Naive thymus-derived CD8-positive, alpha-beta T cell (primary cell): Measurements from ENCODE around the gene RAB11FIP3. TPM values are rescaled to one million over a fixed set of nuclear protein-coding genes. Genes with fewer than 3 reads are reported as not detected.

Experiments used
- ATAC-seq, 2 donors: fragments of 150-1000 bp; cut with Tn5 transposase in 1 of 2; sonication (Bioruptor Pico), chemical (Tn5 transposase) in 1 of 2; 1 replicate in 1 of 2; 2 replicates in 1 of 2; pipeline ENCODE4 v1.10.0; 2021; ENCODE audit warnings: mild to moderate bottlenecking in 2 of 2, moderate library complexity in 2 of 2
- POLR2A ChIA-PET: fragments of 350-600 bp; sonication (Branson Sonifier 250); formaldehyde crosslinking; loops from one replicate; lab custom pipeline; 2021; ENCODE audit warnings: antibody characterized with exemption; lab: Charles Lee
- DNase-seq, 10 donors: peaks; one replicate each; pipeline versions ENCODE4 v3.0.0 to v3.0.0-alpha.2; 2020 to 2022
- H3K27ac Mint-ChIP-seq, 10 donors: one replicate each; pipeline ENCODE4 v1.8.0; 2020 to 2022; ENCODE audit warnings: mild to moderate bottlenecking in 10 of 10, mixed read lengths in 10 of 10, moderate library complexity in 4 of 10, inconsistent platforms in 1 of 10
- H3K27me3 Mint-ChIP-seq, 5 donors: one replicate each; pipeline ENCODE4 v1.8.0; 2021 to 2022; ENCODE audit warnings: mixed read lengths in 5 of 5
- H3K36me3 Mint-ChIP-seq, 3 donors: one replicate each; pipeline ENCODE4 v1.8.0; 2020 to 2022; ENCODE audit warnings: mixed read lengths in 3 of 3, mild to moderate bottlenecking in 2 of 3, inconsistent platforms in 1 of 3
- H3K4me1 Mint-ChIP-seq, 4 donors: one replicate each; pipeline ENCODE4 v1.8.0; 2021 to 2022; ENCODE audit warnings: mixed read lengths in 4 of 4
- H3K4me3 Mint-ChIP-seq, 10 donors: one replicate each; pipeline ENCODE4 v1.8.0; 2020 to 2022; ENCODE audit warnings: mild to moderate bottlenecking in 10 of 10, mixed read lengths in 10 of 10, moderate library complexity in 6 of 10, inconsistent platforms in 1 of 10
- H3K9me3 Mint-ChIP-seq, 9 donors: one replicate each; pipeline ENCODE4 v1.8.0; 2020 to 2022; ENCODE audit warnings: mixed read lengths in 9 of 9, mild to moderate bottlenecking in 3 of 9, inconsistent platforms in 1 of 9, moderate library complexity in 1 of 9
- polyA plus RNA-seq, 3 donors: library from polyadenylated mRNA; unstranded; fragments of 300-500 nt; fragmentation: Illumina TruSeq; gene quantifications; one replicate each; pipeline ENCODE4 v1.2.3, GENCODE V29; 2021
- total RNA-seq, 8 experiments: library from RNA in 2 of 8; stranded (reverse) in 2 of 8; gene quantifications; one replicate each; pipeline ENCODE4 v1.2.3 and lab custom pipeline; 2021 to 2026

The RAB11FIP3 gene
- total and polyA plus RNA-seq, 5 experiments from 2014 or later, result 1.3 to 49.7 (median 5.0) TPM

DNA sequence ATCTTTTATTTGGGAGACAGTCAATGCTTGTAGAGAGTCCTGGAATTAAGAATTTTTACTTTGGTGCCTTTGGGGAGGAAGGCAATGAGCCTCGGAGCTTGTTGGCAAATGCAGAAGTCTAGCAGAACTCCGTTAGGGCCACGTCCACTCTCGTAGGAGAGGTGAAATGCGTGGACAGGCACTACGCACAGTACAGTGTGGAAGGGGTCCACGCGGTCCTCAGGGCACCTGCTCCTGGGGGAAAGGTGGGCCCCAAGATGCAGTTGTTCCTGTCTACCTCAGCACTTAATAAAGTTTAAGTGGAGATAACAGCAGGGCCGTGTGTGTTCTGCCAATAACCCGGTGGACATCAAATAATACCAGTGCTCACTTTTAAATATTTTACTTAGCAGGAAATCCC, 1.8 kb downstream of the RAB11FIP3 start:
- Mint-ChIP-seq H3K36me3 (peaks cover 0 to 15% (median 0%) of the 10 kb centered on the region in 3 donors), H3K9me3 (no peaks in the 10 kb centered on the region), H3K27me3 (peaks cover 0 to 3% (median 0%) of the 10 kb centered on the region in 5 donors), H3K27ac (peak overlapping the region in 9 of 10 donors; percentile 22 to 89 (median 74)), H3K4me3 (peak overlapping the region; percentile 74 to 90 (median 86)), H3K4me1 (peaks cover 21 to 41% (median 34%) of the 10 kb centered on the region in 4 donors)
- POLR2A ChIA-PET, result no interaction called here
- DNase-seq (no peak), ATAC-seq (no peak)

DNA sequence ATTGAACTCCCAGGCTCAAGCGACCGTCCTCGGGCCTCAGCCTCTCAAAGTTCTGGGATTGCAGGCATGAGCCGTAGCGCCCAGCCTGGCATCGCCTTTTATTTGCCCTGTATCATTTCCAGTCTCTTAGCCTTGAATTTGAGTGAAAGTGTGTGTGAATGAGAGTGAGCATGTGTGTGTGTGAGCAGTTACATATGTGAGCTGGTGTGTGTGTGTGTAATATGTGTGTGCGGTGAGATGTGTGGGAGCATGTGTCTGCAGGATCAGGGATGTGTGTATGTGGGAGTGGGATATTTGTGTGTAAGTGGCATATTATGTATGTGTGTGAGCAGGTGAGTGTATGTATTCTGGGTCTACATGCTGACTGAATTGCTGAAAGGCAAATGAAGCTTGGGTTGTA, 5.5 kb downstream of the RAB11FIP3 start:
- H3K4me3 Mint-ChIP-seq, result no peak overlapping the region
- POLR2A ChIA-PET, result no interaction called here
- peaks cover 16 to 31% (median 26%) of the 10 kb centered on the region in 4 donors for H3K4me1 Mint-ChIP-seq
- peaks cover 0 to 3% (median 0%) of the 10 kb centered on the region in 5 donors for H3K27me3 Mint-ChIP-seq
- DNase-seq, result no peak
- H3K9me3 Mint-ChIP-seq, result no peaks in the 10 kb centered on the region
- peak overlapping the region in 1 of 10 donors; percentile 0 for H3K27ac Mint-ChIP-seq
- H3K36me3 Mint-ChIP-seq, result peaks cover 0 to 23% (median 2%) of the 10 kb centered on the region in 3 donors
- no peak for ATAC-seq

DNA sequence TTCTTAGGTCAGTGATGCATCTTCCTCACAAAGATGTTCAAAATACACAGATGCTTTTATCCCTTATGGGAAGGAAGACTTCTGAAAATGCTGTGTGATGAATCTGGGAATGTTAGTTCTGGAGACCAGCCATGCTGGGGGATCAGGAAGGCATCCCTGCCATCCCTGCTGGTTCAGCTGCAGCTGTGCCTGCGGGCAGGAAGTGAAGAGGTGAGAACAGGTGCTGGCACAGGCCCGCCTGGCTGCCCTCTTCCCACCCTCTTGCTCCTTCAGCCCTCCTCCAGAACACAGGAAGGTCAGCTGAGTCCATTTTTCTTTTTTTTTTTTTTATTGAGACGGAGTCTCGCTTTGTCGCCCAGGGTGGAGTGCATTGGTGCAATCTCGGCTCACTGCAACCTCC, 15.2 kb downstream of the RAB11FIP3 start:
- ATAC-seq (no peak), DNase-seq (no peak)
- no peak overlapping the region for H3K27ac Mint-ChIP-seq
- no peaks in the 10 kb centered on the region for H3K27me3 Mint-ChIP-seq
- peaks cover 3 to 15% (median 7%) of the 10 kb centered on the region in 4 donors for H3K4me1 Mint-ChIP-seq
- POLR2A ChIA-PET, result interaction anchor here (0.7 kb wide), 1 partner anchor 95 kb away, joined by 4 read pairs; no protein-coding TSS in a partner anchor
- H3K36me3 Mint-ChIP-seq, result peaks cover 0 to 30% (median 5%) of the 10 kb centered on the region in 3 donors
- H3K4me3 Mint-ChIP-seq, result no peak overlapping the region
- H3K9me3 Mint-ChIP-seq, result no peaks in the 10 kb centered on the region

DNA sequence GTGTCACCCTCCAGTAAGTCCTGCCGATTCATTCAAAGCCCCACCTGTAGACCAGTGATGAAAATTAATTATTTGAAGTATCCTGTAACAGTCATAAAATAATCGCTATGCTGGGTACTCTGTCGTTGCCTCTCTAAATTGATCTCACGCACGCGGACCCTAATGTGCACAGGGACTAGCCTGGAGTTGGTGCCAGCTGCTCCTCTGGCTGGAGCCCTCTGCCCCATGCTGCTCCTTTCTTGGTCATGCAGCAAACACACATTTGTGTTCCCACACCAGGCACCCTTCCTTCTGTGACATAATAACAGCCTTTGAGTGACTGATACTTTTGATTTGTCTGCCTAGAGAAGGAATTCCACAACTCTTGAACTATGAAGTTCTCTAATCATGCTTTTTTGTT, 16.0 kb downstream of the RAB11FIP3 start:
- Mint-ChIP-seq H3K9me3 (no peaks in the 10 kb centered on the region), H3K27me3 (no peaks in the 10 kb centered on the region), H3K27ac (no peak overlapping the region), H3K4me1 (peaks cover 3 to 15% (median 7%) of the 10 kb centered on the region in 4 donors), H3K36me3 (peaks cover 0 to 30% (median 5%) of the 10 kb centered on the region in 3 donors), H3K4me3 (no peak overlapping the region)
- POLR2A ChIA-PET, result interaction anchor here (0.7 kb wide), 1 partner anchor 96 kb away, joined by 4 read pairs; no protein-coding TSS in a partner anchor
- DNase-seq (no peak), ATAC-seq (no peak)

DNA sequence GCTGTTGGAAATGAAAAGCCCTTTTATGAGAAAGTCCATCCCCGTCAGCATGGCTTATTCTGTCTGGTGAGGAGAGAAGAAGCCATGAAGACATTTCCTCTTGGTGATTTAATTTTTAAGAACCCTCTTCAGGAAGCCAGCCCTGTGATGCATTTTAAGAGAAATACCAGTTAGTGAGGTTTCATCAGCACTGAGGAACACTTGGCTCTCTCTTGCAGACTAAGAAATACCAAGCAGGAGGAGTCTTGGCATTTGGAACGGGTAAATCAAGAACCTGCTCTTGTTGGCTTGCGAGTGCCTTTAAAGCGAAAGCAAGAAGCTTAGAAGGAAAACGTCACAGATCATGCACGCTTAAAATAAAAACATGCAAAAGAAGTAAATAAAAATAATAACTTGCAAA, 17.5 kb downstream of the RAB11FIP3 start:
- POLR2A ChIA-PET, result no interaction called here
- peaks cover 0 to 30% (median 5%) of the 10 kb centered on the region in 3 donors for H3K36me3 Mint-ChIP-seq
- ATAC-seq, result no peak
- no peak overlapping the region for H3K4me3 Mint-ChIP-seq
- no peak overlapping the region for H3K27ac Mint-ChIP-seq
- peaks cover 3 to 18% (median 7%) of the 10 kb centered on the region in 4 donors for H3K4me1 Mint-ChIP-seq
- no peaks in the 10 kb centered on the region for H3K9me3 Mint-ChIP-seq
- no peak for DNase-seq
- no peaks in the 10 kb centered on the region for H3K27me3 Mint-ChIP-seq

DNA sequence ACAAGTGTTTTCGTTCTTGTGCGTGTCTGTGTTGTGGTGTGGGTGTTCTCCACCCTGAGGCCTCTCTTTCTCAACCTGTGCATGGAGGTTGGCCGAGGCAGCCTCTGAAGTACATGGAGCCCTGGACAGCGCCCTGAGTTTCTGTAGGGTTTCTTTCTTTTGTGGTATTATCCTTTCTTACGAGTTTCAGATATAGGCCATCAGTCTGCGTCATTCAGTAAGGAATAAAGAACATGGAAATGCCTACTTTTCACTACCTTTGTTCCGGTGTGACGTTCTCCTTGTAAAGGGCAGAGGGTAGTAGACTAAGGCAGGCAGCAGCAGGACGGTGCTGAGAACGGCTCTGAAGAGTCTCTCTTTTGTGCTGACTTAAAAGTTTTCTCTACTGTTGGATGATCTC, 18.6 kb downstream of the RAB11FIP3 start:
- no peak overlapping the region for H3K27ac Mint-ChIP-seq

DNA sequence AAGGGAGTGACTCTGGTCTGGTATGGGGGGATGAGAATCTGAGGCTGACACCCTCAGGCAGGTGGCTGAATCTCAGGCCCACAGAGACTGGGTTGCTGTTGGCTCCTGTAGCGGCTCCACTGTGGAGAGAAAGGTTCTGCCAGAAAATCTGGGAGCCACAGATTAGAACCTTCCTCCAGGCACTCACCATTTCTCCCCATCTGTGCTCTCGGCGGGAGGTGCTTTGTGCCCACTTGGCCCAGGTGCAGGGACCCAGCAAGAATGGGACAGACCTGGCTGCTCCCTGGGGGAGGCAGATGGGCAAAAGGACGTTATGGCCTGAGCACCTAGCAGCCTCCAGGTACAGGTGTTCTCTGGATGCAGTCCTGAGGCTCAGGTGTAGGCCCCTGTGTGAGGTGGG, 20.1 kb downstream of the RAB11FIP3 start:
- no peak for DNase-seq

More for the DNA sequence above, 18.6 kb downstream of the RAB11FIP3 start:
- POLR2A ChIA-PET, result no interaction called here
- Mint-ChIP-seq H3K36me3 (peaks cover 0 to 30% (median 5%) of the 10 kb centered on the region in 3 donors), H3K27me3 (no peaks in the 10 kb centered on the region), H3K4me1 (peaks cover 3 to 18% (median 7%) of the 10 kb centered on the region in 4 donors), H3K9me3 (no peaks in the 10 kb centered on the region), H3K4me3 (no peak overlapping the region)
- ATAC-seq (no peak), DNase-seq (no peak)

DNA sequence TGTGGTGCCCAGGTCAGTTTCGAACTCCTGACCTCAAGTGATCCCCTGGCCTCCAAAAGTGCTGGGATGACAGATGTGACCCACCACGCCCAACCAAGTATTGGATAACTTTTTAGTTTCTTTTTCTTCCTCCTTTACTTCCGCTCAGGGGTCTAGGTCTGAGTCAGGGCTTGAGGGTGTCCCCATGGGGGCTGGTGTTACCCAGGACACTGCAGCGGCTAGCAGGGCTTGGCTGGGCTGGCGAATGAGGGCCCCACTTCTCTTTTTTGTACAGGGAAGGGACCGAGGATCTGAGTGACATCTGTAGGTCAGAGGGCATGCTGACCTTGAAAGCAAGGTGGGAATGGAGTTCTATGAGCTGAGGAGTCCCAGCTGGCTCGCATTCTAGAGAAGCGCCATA, 24.9 kb downstream of the RAB11FIP3 start:
- POLR2A ChIA-PET, result no interaction called here
- peak overlapping the region in 3 of 10 donors; percentile 37 to 62 (median 61) for H3K27ac Mint-ChIP-seq
- DNase-seq (no peak), ATAC-seq (no peak)
- H3K36me3 Mint-ChIP-seq, result no peaks in the 10 kb centered on the region
- H3K9me3 Mint-ChIP-seq, result no peaks in the 10 kb centered on the region
- peaks cover 2 to 23% (median 9%) of the 10 kb centered on the region in 4 donors for H3K4me1 Mint-ChIP-seq
- H3K4me3 Mint-ChIP-seq, result no peak overlapping the region
- H3K27me3 Mint-ChIP-seq, result no peaks in the 10 kb centered on the region

More for the DNA sequence above, 20.1 kb downstream of the RAB11FIP3 start:
- ATAC-seq, result no peak
- Mint-ChIP-seq H3K27me3 (no peaks in the 10 kb centered on the region), H3K36me3 (peaks cover 0 to 23% (median 5%) of the 10 kb centered on the region in 3 donors), H3K4me1 (peaks cover 0 to 21% (median 6%) of the 10 kb centered on the region in 4 donors), H3K4me3 (no peak overlapping the region), H3K27ac (peak overlapping the region in 1 of 10 donors; percentile 28), H3K9me3 (no peaks in the 10 kb centered on the region)
- POLR2A ChIA-PET, result no interaction called here

DNA sequence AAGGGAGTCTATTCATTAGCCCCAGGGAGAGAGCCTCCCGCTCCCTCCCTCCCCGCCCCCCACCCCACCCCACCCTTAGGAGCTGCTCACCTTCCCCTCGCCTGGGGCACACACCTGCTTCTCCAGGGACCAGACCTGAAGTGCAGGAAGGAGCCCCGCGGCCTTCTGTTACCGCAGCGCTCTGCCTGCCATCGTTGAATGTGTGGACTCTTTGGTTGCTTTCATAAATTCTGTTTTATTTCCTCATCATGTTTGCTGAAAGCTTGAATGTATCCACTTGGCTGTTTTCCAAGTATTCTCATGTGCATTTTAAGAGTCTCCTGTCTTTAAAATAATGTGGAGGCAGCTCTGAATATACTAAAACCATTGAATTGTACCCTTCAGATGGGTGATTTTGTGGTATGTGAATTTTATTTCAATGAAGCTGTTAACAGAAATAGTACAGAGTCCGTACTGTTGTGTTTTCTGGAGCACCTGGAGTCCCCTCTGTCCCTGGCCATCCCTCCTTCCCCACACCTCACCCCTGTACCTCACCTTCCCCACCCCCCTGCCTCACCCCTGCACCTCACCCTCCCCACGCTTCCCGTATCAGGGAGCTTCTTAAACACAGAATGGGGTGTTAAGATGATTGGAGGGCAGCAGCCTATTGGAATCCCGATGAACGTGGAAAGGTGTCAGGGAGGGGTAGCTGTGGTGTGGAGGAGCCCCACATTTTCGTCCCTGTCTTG, 25.5 kb downstream of the RAB11FIP3 start:
- ATAC-seq (no peak), DNase-seq (no peak)
- H3K27ac Mint-ChIP-seq, result peak overlapping the region in 2 of 10 donors; percentile 61 to 62
- POLR2A ChIA-PET, result no interaction called here
- H3K27me3 Mint-ChIP-seq, result no peaks in the 10 kb centered on the region
- no peaks in the 10 kb centered on the region for H3K9me3 Mint-ChIP-seq
- H3K36me3 Mint-ChIP-seq, result no peaks in the 10 kb centered on the region
- peaks cover 2 to 23% (median 9%) of the 10 kb centered on the region in 4 donors for H3K4me1 Mint-ChIP-seq
- no peak overlapping the region for H3K4me3 Mint-ChIP-seq

DNA sequence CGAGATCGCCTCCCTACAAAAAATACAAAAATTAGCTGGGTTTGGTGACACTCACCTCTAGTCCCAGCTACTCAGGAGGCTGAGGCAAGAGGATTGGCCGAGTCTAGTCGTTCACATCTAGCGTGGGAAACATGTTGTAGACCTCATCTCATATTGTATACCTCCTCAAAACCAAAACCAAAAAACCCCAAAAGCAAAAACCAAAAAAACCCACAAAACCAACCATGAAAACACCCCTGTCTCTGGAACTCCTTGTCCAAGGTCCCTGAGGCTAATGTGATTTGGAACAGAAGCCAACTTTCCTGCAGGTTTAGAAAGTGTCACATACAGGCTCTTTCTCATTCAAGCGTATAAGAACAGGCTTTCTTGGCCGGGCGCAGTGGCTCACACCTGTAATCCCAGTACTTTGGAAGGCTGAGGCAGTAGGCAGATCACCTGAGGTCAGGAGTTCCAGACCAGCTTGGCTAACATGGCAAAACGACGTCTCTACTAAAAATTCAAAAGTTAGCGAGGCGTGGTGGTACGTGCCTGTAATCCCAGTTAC, 29.0 kb downstream of the RAB11FIP3 start:
- Mint-ChIP-seq H3K36me3 (no peaks in the 10 kb centered on the region), H3K27ac (peak overlapping the region in 4 of 10 donors; percentile 18 to 67 (median 31))
- POLR2A ChIA-PET, result no interaction called here

DNA sequence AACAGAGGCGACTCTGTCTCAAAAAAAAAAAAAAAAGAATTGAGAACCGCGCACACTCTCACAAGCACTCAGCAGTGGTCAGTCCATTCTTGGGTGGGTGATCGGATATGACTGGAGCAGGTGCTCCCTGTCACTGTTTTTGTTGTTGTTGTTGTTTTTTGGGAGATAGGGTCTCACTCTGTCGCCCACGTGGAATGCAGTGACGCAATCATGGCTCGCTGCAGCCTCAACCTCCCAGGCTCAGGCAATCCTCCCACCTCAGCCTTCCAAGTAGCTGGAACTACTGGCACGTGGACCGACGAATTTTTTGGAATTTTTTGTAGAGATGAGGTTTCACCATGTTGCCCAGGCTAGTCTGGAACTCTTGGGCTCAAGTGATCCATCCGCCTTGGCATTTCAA, 30.0 kb downstream of the RAB11FIP3 start:
- no peak for DNase-seq
- Mint-ChIP-seq H3K36me3 (no peaks in the 10 kb centered on the region), H3K27ac (no peak overlapping the region), H3K27me3 (no peaks in the 10 kb centered on the region), H3K9me3 (no peaks in the 10 kb centered on the region), H3K4me1 (peaks cover 3 to 24% (median 9%) of the 10 kb centered on the region in 4 donors), H3K4me3 (no peak overlapping the region)
- POLR2A ChIA-PET, result interaction anchor here (0.6 kb wide), 1 partner anchor 23 kb away, joined by 4 read pairs; no protein-coding TSS in a partner anchor
- ATAC-seq, result no peak

More for the DNA sequence above, 29.0 kb downstream of the RAB11FIP3 start:
- Mint-ChIP-seq H3K27me3 (no peaks in the 10 kb centered on the region), H3K9me3 (no peaks in the 10 kb centered on the region), H3K4me3 (no peak overlapping the region), H3K4me1 (peaks cover 4 to 30% (median 9%) of the 10 kb centered on the region in 4 donors)
- no peak for ATAC-seq
- DNase-seq, result no peak

DNA sequence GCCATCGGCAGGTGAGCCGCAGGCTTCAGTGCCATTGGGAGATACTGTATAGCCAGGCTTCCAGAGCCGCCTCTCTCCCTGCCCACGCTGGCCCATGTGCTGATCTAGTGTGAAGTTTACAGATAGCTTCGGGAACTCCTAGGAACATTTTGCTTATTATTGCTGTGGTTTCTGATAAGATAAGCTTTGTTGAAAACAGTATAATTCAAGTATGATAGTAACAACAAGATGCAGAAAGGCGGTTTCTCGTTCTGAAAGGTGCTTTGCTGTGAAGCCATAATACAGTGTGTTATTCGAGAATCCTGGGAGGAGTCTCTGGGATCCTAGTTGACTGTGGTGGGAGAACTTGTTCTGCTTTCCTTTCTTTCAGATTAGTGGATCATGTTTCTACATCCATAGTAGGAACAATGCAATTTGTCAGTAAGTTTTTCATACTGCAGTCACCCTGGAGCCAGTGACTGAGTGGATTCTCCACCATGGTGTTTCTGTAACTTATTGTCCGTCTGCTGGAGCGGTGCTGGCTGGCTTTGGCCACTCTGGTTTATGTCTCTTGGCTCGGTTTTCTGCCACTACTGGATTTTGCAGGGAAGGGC, 31.5 kb downstream of the RAB11FIP3 start:
- Mint-ChIP-seq H3K4me1 (peaks cover 7 to 18% (median 9%) of the 10 kb centered on the region in 4 donors), H3K27me3 (no peaks in the 10 kb centered on the region), H3K36me3 (peaks cover 0 to 8% (median 3%) of the 10 kb centered on the region in 3 donors), H3K27ac (peak overlapping the region in 2 of 10 donors; percentile 14 to 51), H3K4me3 (no peak overlapping the region), H3K9me3 (no peaks in the 10 kb centered on the region)
- no peak for DNase-seq
- POLR2A ChIA-PET, result no interaction called here
- no peak for ATAC-seq
